B cell (primary cell): ENCODE data around the gene ABCG5.

Experiments used
- EZH2 ChIP-seq: IDR thresholded peaks from 2 replicates; pipeline ENCODE4 v1.6.1; 2012; ENCODE audit warnings: borderline replicate concordance, low read depth, mild to moderate bottlenecking, moderate library complexity, low read length; ENCODE audit not compliant: insufficient read depth, poor library complexity, severe bottlenecking
- TF ChIP-seq, protein P1 (sequence below): fragments of 200-600 bp; IDR thresholded peaks from one replicate; pipeline ENCODE4 v1.8.0; 2022; ENCODE audit warnings: antibody characterized with exemption, mild to moderate bottlenecking

DNA sequence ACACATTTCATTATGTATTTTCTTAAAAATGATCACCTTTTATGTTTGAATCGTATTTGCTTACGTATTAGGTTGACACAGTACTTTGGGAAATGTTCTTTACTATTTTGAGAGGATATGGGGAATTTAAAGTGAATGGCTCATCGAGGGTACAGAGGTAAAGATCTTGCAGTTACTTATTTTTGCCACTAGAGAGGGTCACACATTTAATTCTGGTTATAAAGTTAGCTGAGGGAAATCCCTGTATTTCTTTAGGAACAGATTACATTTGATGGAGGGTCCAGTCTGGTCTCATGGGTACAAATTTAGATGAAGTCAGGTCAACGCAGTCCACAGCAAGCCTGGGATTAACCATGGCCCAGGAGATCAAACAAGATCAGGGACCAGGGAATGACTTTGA, 40.3 kb downstream of the ABCG5 start:
- TF ChIP-seq, protein P1, sequence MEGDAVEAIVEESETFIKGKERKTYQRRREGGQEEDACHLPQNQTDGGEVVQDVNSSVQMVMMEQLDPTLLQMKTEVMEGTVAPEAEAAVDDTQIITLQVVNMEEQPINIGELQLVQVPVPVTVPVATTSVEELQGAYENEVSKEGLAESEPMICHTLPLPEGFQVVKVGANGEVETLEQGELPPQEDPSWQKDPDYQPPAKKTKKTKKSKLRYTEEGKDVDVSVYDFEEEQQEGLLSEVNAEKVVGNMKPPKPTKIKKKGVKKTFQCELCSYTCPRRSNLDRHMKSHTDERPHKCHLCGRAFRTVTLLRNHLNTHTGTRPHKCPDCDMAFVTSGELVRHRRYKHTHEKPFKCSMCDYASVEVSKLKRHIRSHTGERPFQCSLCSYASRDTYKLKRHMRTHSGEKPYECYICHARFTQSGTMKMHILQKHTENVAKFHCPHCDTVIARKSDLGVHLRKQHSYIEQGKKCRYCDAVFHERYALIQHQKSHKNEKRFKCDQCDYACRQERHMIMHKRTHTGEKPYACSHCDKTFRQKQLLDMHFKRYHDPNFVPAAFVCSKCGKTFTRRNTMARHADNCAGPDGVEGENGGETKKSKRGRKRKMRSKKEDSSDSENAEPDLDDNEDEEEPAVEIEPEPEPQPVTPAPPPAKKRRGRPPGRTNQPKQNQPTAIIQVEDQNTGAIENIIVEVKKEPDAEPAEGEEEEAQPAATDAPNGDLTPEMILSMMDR: no peak
- no peak for TF ChIP-seq EZH2
